GM21723 (cell line): Measurements from ENCODE around the gene UVRAG.
"Not testable (repeated sequence)": the region's sequence is repeated elsewhere in the genome, so short reads cannot be mapped to it uniquely, and the experiment has no call there.

ENCODE experiments used
- ATAC-seq: cut with Tn5 transposase; IDR thresholded peaks from one replicate; pipeline ENCODE4 v1.9.1; 2021; ENCODE audit warnings: mild to moderate bottlenecking, moderate library complexity; ENCODE audit not compliant: unreplicated experiment

The UVRAG gene

GRCh38 chr11:75873417-75874221 is 58.6 kb downstream of the UVRAG start:
- ATAC-seq = peak; percentile 82

DNA sequence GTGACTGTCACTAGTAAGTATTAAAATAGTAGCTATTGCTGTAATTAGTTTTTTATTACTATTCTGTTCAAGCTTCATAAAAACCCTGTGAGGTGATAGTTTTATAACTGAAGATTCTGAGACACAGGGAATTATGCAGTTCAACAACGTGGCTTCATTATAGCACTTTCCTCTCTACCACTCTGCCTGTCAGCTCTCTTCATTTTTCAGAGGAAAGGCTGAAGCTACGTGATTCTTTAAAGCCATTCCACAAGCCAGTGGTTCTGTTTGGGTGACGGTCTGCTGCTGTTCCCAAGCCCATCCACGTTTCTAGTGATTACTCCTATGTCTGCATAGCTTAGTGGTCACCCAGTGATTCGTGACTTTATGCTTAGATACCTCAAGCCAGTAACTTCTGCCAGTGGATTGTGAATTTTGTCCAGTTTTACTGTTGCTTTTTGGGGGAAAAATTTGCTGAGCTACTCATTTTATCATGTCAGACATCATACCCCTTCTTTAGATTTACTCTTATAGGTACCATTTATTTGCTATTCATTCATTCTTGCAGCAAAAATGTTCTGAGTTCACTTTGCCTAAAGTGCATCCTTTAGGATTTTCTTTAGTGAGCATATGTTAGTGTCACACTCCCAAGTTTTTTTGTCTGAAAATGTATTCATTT is 59.8 kb downstream of the UVRAG start:
- no peak for ATAC-seq

DNA sequence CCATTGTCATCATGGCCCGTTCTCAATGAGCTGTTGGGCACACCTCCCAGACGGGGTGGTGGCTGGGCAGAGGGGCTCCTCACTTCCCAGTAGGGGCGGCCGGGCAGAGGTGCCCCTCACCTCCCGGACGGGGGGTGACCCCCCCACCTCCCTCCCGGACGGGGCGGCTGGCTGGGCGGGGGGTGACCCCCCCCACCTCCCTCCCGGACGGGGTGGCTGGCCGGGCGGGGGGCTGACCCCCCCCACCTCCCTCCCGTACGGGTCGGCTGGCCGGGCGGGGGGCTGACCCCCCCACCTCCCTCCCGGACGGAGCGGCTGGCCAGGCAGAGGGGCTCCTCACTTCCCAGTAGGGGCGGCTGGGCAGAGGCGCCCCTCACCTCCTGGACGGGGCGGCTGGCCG is 62.3 kb downstream of the UVRAG start:
- ATAC-seq = not testable (repeated sequence)

DNA sequence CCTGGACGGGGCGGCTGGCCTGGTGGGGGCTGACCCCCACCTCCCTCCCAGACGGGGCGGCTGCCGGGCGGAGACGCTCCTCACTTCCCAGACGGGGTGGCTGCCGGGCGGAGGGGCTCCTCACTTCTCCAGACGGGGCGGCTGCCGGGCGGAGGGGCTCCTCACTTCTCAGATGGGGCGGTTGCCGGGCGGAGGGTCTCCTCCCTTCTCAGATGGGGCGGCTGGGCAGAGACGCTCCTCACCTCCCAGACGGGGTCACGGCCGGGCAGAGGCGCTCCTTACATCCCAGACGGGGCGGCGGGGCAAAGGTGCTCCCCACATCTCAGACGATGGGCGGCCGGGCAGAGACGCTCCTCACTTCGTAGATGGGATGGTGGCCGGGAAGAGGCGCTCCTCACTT is 62.9 kb downstream of the UVRAG start:
- not testable (repeated sequence) for ATAC-seq

DNA sequence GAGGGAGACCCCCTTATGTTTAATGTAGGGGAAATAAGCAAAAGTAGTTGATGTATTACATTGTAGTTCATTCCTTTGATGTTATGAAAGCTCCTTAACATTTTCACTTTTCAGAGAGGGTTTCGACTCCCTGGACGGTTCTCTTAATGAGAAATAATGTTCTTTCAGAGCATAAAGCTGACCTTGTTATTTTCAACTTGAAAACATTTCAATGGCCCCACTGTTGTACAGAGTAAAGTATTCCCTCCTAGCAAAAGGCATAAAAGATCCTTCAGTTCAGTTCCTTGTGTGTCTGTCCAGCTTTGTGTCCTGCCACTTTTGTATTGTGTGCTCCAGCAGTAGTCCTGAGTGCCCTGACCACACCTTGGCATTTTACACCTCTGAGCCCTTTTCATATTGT is 63.9 kb downstream of the UVRAG start:
- no peak for ATAC-seq

GRCh38 chr11:75879737-75880136 is 64.7 kb downstream of the UVRAG start:
- ATAC-seq = no peak

DNA sequence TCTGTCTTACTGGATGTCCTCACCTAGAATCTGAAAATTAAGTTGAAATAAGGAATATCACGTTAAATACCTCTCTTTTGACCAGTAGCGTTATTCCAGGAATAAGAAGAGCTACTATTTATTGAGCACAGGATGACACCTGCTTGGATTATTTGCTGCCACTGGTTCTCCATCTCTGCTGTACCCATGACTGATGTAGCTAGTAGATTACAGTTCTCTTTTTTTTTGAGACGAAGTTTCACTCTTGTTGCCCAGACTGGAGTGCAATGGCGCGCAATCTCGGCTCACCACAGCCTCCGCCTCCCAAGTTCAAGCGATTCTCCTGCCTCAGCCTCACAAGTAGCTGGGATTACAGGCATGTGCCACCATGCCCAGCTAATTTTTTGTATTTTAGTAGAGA is 65.3 kb downstream of the UVRAG start:
- not testable (repeated sequence) for ATAC-seq

DNA sequence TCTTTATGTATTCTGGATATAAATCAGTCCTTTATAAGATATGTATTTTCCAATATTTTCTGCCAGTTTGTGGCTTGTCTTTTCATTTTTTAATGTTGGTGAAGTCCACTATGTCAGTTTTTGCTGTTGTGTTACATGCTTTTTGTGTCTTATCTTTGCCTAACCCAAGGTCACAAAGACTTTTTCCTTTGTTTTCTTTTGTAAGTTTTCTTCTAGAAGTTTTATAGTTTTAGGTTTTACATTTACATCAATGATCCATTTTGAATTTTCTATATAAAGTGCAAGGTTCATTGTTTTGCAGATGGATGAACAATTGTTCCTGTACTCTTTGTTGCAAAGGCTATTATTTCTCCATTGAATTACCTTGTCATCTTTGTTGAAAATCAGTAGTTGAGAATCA is 69.3 kb downstream of the UVRAG start:
- ATAC-seq = no peak

DNA sequence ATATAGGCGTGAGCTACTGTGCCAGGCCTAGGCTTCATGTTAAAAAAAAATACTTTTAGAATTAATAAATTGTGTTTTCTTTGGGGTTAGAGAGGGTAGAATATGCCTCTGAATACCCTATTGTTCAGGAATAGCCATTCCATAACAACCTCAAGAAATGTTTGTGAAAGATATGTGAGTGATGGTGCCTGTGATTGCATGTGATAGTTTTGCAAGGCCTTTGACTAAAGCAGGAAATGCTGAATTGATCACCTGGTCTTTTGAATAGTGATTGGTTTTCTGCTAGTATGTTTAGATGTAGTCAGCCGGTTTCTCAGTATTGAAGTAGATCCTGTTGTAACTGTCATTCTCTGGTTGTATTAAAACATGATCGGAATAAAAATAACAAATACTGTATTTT is 73.4 kb downstream of the UVRAG start:
- no peak for ATAC-seq

- ATAC-seq = no peak
Observed at GRCh38 chr11:75891947-75892739, 77.1 kb downstream of the UVRAG start.

- no peak for ATAC-seq
Observed at GRCh38 chr11:75893251-75893650, 78.2 kb downstream of the UVRAG start.

- ATAC-seq = no peak
Observed at GRCh38 chr11:75894036-75894585, 79.1 kb downstream of the UVRAG start.

DNA sequence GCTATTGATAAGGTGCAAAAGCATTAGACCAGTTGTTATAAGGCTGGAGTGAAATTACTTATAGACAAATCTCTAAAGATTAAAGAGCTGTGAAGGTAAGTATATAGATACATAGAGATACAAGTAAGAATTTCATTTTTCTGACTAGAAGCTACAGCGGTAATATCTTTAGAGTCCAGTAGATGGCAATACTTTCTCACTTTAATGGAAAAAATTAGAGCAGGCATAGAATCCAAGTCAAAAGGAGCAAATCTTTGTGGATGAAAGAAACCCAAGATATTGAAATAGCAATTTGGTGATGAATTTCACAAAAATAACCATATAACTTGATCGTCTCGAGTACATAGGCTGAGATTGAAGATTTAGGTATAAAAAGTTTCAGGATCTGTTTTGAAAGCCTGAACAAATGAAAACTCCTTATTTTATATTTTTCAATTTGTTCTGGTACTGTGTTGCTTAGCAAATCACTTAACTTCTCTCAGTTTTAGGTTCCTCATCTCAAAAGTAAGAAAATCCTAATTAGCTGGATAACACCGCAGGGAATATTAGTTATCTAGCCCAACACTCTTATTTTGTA is 81.9 kb downstream of the UVRAG start:
- no peak for ATAC-seq

DNA sequence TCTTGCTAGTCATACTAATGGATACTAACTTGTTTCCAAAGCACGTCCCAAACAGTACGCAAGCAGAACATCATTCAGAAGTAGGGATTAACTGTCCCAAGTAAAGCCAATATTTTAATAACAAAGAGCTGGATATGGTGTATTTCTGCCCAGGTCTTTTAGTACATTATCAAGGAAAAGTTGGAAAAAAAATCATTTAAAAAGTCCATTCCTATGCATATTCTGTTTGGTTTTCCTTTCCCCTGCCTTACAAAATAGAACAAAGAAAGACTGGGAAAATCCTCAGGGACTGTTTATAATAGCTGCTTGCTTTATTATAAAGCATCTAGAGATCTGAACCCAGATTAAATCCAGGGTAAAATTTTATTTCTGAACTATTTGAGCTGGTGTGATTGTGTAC is 83.9 kb downstream of the UVRAG start:
- no peak for ATAC-seq

GRCh38 chr11:75899806-75900205 is 84.8 kb downstream of the UVRAG start:
- no peak for ATAC-seq

- no peak for ATAC-seq
Observed at GRCh38 chr11:75900848-75901247, 85.8 kb downstream of the UVRAG start.

DNA sequence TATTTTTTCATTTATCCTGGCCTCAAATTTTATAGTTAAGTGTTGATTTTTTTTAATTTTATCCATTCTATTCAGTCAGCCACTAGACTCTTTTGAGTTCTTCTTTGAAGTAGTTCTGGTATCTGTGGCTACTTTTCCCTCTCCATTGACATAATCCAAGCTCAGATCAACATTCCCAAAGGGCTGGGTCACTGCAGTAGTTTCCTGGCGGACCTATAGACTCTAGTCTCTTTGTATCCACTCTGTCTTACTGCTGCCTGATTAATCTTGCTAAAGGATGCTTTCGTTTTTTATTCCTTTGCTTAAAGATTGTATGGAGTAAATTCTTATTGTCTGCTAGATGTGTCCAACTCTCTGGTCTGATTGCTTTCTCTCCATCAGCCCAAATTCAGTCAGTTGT is 87.6 kb downstream of the UVRAG start:
- no peak for ATAC-seq

- no peak for ATAC-seq
Observed at GRCh38 chr11:75903276-75903675, 88.3 kb downstream of the UVRAG start.

DNA sequence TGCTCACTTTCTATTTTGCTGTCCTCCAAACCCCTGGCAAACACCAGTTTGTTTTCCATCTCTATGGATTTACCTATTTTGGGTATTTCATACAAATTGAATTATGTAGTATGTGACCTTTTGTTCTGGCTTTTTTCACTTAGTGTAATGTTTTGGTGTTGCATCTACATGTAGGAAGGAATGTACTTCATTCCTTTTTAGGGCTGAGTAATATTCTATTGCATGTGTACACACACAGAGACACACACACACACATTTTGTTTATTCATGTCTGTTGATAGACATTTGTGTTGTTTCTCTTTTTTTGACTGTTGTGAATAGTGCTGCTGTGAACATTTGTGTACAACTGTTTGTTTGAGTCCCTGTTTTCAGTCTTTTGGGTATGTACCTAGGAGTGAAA is 90.4 kb downstream of the UVRAG start:
- ATAC-seq = no peak

GRCh38 chr11:75907906-75908527 is 93.0 kb downstream of the UVRAG start:
- ATAC-seq = no peak
